Measurements from ENCODE around the gene MBNL1. TPM values are rescaled to one million over a fixed set of nuclear protein-coding genes. Genes with fewer than 3 reads are reported as not detected.

The MBNL1 gene
- total and polyA plus RNA-seq, 2 of the 4 experiments (the other 2 are of a cell fraction): 127 to 664 TPM

- H2BK20ac ChIP-seq (ENCODE audit: low read depth, low read length): peak overlapping the region; percentile 35; the same call in 1 of the 2 replicates
- peak overlapping the region; percentile 98 for H3K4me2 ChIP-seq (ENCODE audit: low read depth, low read length)
- H3K9me3 ChIP-seq (ENCODE audit: control insufficient read depth, insufficient read depth, low read length): no peaks in the 10 kb centered on the region
- no peak overlapping the region for H2AFZ ChIP-seq (replicated peaks; ENCODE audit: low read length, poor library complexity)
- H3K36me3 ChIP-seq (ENCODE audit: control insufficient read depth, insufficient read depth, low read length): peaks cover 3% of the 10 kb centered on the region
- BruUV-seq (replicated peaks): no TSS peak
- peaks cover 12% of the 10 kb centered on the region for H3K9me1 ChIP-seq (ENCODE audit: insufficient read depth, low read length)
- no peaks in the 10 kb centered on the region for H3K27me3 ChIP-seq (ENCODE audit: control insufficient read depth, insufficient read depth, low read length)
- H2AK9ac ChIP-seq (replicated peaks; ENCODE audit: low read depth, low read length, poor library complexity): peak overlapping the region; percentile 42
- H3K23ac ChIP-seq (ENCODE audit: low read depth, low read length): peak overlapping the region; percentile 78; the same call in 1 of the 2 replicates
- 0% methylated on average over 2 of the region's 14 CpGs; no CpG with 5 or more reads in 1 of the 2 experiments for WGBS, 2 experiments (ENCODE audit: extremely low coverage in 2 of 2, insufficient read length in 1 of 2)
- H2BK120ac ChIP-seq (ENCODE audit: low read depth, low read length): peak overlapping the region; percentile 17
- H3K14ac ChIP-seq (replicated peaks; ENCODE audit: low read depth, low read length): peak overlapping the region; percentile 85
- peak; percentile 99 for DNase-seq
- dilution Hi-C loops (cut with HindIII; ENCODE audit: low sequenced_read_pairs, unreplicated experiment) (no loop called here), intact Hi-C loops (cut with micrococcal nuclease) (no loop called here), in situ Hi-C loops (cut with MboI; ENCODE audit: low sequenced_read_pairs) (no loop called here)
- H4K20me1 ChIP-seq (ENCODE audit: insufficient read depth, low read length): peaks cover 48% of the 10 kb centered on the region
- no peak overlapping the region for H2BK15ac ChIP-seq (ENCODE audit: low read depth, low read length)
- peak overlapping the region; percentile 80 for H2BK5ac ChIP-seq (ENCODE audit: low read depth, low read length, poor library complexity, severe bottlenecking)
- TF ChIP-seq MXI1 (IDR thresholded peaks at IDR 0.05; ENCODE audit: borderline replicate concordance, low read depth, low read length): peak; percentile 68; the same call in 1 of the 2 replicates
- peak; percentile 98 for TF ChIP-seq CEBPB (IDR thresholded peaks at IDR 0.05; ENCODE audit: low read depth, low read length)
- peak; percentile 71 for TF ChIP-seq BHLHE40 (IDR thresholded peaks at IDR 0.05; ENCODE audit: low read depth, low read length)
- TF ChIP-seq CHD1 (IDR thresholded peaks at IDR 0.05; ENCODE audit: low read depth, low read length): no peak
- H4K91ac ChIP-seq (ENCODE audit: insufficient read depth, low read depth, low read length): no peak overlapping the region
- peaks cover 12% of the 10 kb centered on the region for H3K4me1 ChIP-seq (ENCODE audit: control insufficient read depth, insufficient read depth, low read length)
- H2AK5ac ChIP-seq (ENCODE audit: low read depth, low read length): 0 out of 2 replicates have a peak overlapping the region, but pooled peaks have one; percentile 21
- peak overlapping the region in 1 of 2 experiments; percentile 65; a peak in 2 of 4 replicates for H4K8ac ChIP-seq (ENCODE audit: low read depth in 2 of 2, low read length in 2 of 2)
- peak overlapping the region; percentile 90 for H3K18ac ChIP-seq (ENCODE audit: low read depth, low read length)
- ChIA-PET POLR2A (ENCODE audit: unreplicated experiment) (interaction anchor here (0.6 kb wide), 1 partner anchor 78 kb away, joined by 3 read pairs; no protein-coding TSS in a partner anchor), CTCF (interaction anchor here (0.6 to 1.0 kb wide), 3 partner anchors 8 to 161 kb away, joined by 3 to 9 read pairs (median 3); no protein-coding TSS in a partner anchor)
- H4K5ac ChIP-seq (ENCODE audit: low read depth, low read length): peak overlapping the region; percentile 74; the same call in 1 of the 2 replicates
- H3K79me1 ChIP-seq (ENCODE audit: low read depth in 1 of 2, low read length in 2 of 2): peaks cover 2 to 47% of the 10 kb centered on the region in 2 experiments; a peak in 2 of 4 replicates
- peak overlapping the region; percentile 90 for H3K9ac ChIP-seq (ENCODE audit: low read depth, low read length)
- peak overlapping the region; percentile 99 for H3K27ac ChIP-seq (ENCODE audit: insufficient read depth, low read length)
- peak overlapping the region; percentile 44; the same call in 1 of the 2 replicates for H3K4ac ChIP-seq (ENCODE audit: low read depth, low read length)
- H3K56ac ChIP-seq (ENCODE audit: extremely low read depth, insufficient read depth, low read length): peak overlapping the region; percentile 55
- peak; percentile 71 for ATAC-seq (ENCODE audit: low read depth)
- H3K4me3 ChIP-seq (ENCODE audit: insufficient read depth, low read depth, low read length): peak overlapping the region; percentile 52
Measured at GRCh38 chr3:152298393-152299248, 29.9 kb downstream of the MBNL1 start.
